Lower lobe of right lung (tissue), 2 donors: ENCODE measurements around the gene TMEM204. TPM values are rescaled to one million over a fixed set of nuclear protein-coding genes. Genes with fewer than 3 reads are reported as not detected.

Experiments
- ATAC-seq, 2 donors: fragments of 200-7000 bp; cut with Tn5 transposase; one replicate each; pipeline ENCODE4 v1.9.1; 2020 to 2022; ENCODE audit warnings: mild to moderate bottlenecking in 2 of 2, moderate library complexity in 2 of 2
- DNase-seq: peaks from one replicate; pipeline ENCODE4 v3.0.0-alpha.2; 2020
- H3K27ac ChIP-seq: fragments of 200-600 bp; one replicate; pipeline ENCODE4 v1.8.0; 2022
- H3K27me3 ChIP-seq: fragments of 200-600 bp; one replicate; pipeline ENCODE4 v1.8.0; 2022; ENCODE audit warnings: low read depth
- H3K36me3 ChIP-seq: fragments of 200-600 bp; one replicate; pipeline ENCODE4 v1.8.0; 2022; ENCODE audit warnings: mild to moderate bottlenecking
- H3K4me1 ChIP-seq: fragments of 200-600 bp; one replicate; pipeline ENCODE4 v1.8.0; 2022
- H3K4me3 ChIP-seq: fragments of 200-600 bp; one replicate; pipeline ENCODE4 v1.8.0; 2022; ENCODE audit warnings: mild to moderate bottlenecking
- H3K9me3 ChIP-seq: fragments of 200-600 bp; one replicate; pipeline ENCODE4 v1.8.0; 2022
- intact Hi-C: fragments of 100-400 bp; cut with DNase I; formaldehyde crosslinking; loops from one replicate; pipeline ENCODE4 v1.11.0; 2022
- total RNA-seq: library from RNA; stranded (reverse); fragmentation: NEBNext Ultra II Directional; extraction: Animal tissue kit (Norgen Biotek cat#: 25700); gene quantifications from one replicate; pipeline ENCODE4 v1.2.1, GENCODE V29; 2021
- TF ChIP-seq, protein P1 (sequence below): fragments of 200-600 bp; IDR thresholded peaks from one replicate; pipeline ENCODE4 v1.8.0; 2022; ENCODE audit warnings: antibody characterized with exemption, mild to moderate bottlenecking
- donor health status: DM: no; HTN: yes; CAD: no; lungs with severe emphysema.

The TMEM204 gene
- total RNA-seq, 1 donor from 2014 or later = 63.1 TPM

GRCh38 chr16:1579214-1579613 lies 45.7 kb downstream of the TMEM204 start:
- Histone ChIP-seq H3K27ac (no peak overlapping the region), H3K4me1 (no peaks in the 10 kb centered on the region), H3K36me3 (peaks cover 48% of the 10 kb centered on the region), H3K27me3 (no peaks in the 10 kb centered on the region), H3K4me3 (no peak overlapping the region), H3K9me3 (no peaks in the 10 kb centered on the region)
- TF ChIP-seq, protein P1, sequence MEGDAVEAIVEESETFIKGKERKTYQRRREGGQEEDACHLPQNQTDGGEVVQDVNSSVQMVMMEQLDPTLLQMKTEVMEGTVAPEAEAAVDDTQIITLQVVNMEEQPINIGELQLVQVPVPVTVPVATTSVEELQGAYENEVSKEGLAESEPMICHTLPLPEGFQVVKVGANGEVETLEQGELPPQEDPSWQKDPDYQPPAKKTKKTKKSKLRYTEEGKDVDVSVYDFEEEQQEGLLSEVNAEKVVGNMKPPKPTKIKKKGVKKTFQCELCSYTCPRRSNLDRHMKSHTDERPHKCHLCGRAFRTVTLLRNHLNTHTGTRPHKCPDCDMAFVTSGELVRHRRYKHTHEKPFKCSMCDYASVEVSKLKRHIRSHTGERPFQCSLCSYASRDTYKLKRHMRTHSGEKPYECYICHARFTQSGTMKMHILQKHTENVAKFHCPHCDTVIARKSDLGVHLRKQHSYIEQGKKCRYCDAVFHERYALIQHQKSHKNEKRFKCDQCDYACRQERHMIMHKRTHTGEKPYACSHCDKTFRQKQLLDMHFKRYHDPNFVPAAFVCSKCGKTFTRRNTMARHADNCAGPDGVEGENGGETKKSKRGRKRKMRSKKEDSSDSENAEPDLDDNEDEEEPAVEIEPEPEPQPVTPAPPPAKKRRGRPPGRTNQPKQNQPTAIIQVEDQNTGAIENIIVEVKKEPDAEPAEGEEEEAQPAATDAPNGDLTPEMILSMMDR = no peak
- intact Hi-C loops = no loop called here
- DNase-seq = no peak
- no peak for ATAC-seq

DNA sequence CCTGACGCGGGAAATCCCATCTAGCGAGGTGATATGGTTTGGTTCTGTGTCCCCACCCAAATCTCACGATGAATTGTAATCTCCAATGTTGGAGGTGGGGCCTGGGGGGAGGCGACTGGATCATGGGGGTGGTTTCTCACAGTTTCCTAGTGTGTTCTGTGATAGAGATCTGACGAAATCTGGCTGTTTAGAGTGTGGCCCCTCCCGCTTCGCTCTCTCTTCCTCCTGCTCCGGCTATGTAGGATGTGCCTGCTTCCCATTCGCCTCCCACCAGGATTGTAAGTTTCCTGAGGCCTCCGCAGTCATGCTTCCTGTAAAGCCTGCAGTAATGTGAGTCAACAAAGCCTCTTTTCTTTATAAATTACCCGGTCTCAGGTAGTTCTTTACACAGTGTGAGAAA lies 46.8 kb downstream of the TMEM204 start:
- no peak overlapping the region for H3K4me3 ChIP-seq
- DNase-seq (no peak), ATAC-seq (no peak)
- no peaks in the 10 kb centered on the region for H3K9me3 ChIP-seq
- no peaks in the 10 kb centered on the region for H3K27me3 ChIP-seq
- intact Hi-C loops = no loop called here
- peaks cover 55% of the 10 kb centered on the region for H3K36me3 ChIP-seq
- no peaks in the 10 kb centered on the region for H3K4me1 ChIP-seq
- TF ChIP-seq, protein P1 = no peak
- H3K27ac ChIP-seq = no peak overlapping the region

GRCh38 chr16:1580956-1581355 lies 47.5 kb downstream of the TMEM204 start:
- DNase-seq (no peak), ATAC-seq (no peak)
- intact Hi-C loops = no loop called here
- Histone ChIP-seq H3K4me3 (no peak overlapping the region), H3K36me3 (peaks cover 56% of the 10 kb centered on the region), H3K27ac (no peak overlapping the region), H3K27me3 (no peaks in the 10 kb centered on the region), H3K4me1 (no peaks in the 10 kb centered on the region), H3K9me3 (no peaks in the 10 kb centered on the region)
- TF ChIP-seq, protein P1 = no peak

GRCh38 chr16:1581804-1582203 lies 48.3 kb downstream of the TMEM204 start:
- Histone ChIP-seq H3K9me3 (no peaks in the 10 kb centered on the region), H3K27ac (no peak overlapping the region), H3K4me1 (no peaks in the 10 kb centered on the region), H3K27me3 (no peaks in the 10 kb centered on the region), H3K4me3 (no peak overlapping the region), H3K36me3 (peaks cover 65% of the 10 kb centered on the region)
- TF ChIP-seq, protein P1 = no peak
- no peak for ATAC-seq
- intact Hi-C loops = no loop called here
- no peak for DNase-seq

DNA sequence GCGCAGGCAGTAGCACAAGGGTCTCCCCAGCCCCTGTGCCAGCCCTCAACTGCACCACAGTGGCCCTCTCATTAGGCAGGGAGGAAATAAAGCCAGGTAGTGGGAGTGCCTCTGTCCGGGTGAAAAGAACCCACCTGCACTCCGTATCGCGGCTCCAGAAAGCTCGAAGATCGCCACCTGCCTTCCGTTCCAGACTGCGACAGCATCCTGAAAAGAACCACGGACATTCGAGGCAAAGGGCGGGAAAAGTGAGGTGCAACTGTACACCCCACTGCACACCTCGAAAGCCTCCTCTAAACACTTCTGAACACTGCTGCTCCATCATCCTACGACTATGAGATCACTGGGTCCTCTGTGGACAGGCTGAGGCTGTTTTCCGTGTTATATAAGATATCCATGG lies 49.7 kb downstream of the TMEM204 start:
- TF ChIP-seq, protein P1 = no peak

DNA sequence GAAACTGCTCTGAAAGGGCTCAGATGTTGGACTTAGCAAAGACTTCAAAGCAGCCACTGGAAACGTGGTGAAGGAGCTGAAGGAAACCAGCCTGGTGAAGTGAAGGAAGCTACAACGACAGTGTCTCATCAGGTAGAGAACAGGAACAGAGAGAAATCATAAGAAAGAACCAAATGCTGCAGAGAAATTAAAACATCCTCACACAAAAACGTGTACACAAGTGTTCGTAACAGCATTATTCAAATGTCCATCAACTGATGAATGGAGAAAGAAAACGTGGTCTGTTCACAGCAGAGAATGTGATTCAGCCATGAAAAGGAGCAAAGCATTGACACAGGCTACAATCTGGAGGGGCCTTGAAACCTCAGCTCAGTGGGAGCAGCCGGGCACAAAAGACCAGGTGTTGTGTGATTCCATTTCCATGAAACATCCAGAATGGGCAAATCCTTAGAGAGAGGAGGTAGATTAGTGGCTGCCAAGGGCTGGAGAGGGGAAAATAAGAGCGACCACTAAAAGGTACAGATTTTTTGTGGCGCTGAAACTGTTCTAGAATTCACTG lies 51.5 kb downstream of the TMEM204 start:
- ATAC-seq (no peak), DNase-seq (no peak)
- TF ChIP-seq, protein P1 = no peak
- intact Hi-C loops = no loop called here
- H3K27ac ChIP-seq = no peak overlapping the region
- H3K4me1 ChIP-seq = no peaks in the 10 kb centered on the region
- H3K27me3 ChIP-seq = no peaks in the 10 kb centered on the region
- H3K9me3 ChIP-seq = no peaks in the 10 kb centered on the region
- no peak overlapping the region for H3K4me3 ChIP-seq
- H3K36me3 ChIP-seq = peaks cover 64% of the 10 kb centered on the region

More for the DNA sequence above, 49.7 kb downstream of the TMEM204 start:
- Histone ChIP-seq H3K4me3 (no peak overlapping the region), H3K27me3 (no peaks in the 10 kb centered on the region), H3K4me1 (no peaks in the 10 kb centered on the region), H3K36me3 (peaks cover 64% of the 10 kb centered on the region), H3K9me3 (no peaks in the 10 kb centered on the region), H3K27ac (no peak overlapping the region)
- DNase-seq (no peak), ATAC-seq (no peak)
- intact Hi-C loops = no loop called here
